T-cell (primary cell): ENCODE measurements around the gene CACNA1E. TPM values are rescaled to one million over a fixed set of nuclear protein-coding genes. Genes with fewer than 3 reads are reported as not detected.

ENCODE experiments used
- ATAC-seq, 4 experiments: fragments of 200-7000 bp in 3 of 4; fragments of 150-1000 bp in 1 of 4; cut with Tn5 transposase; replicated peaks in 1 of 4; 1 replicate in 3 of 4; 2 replicates in 1 of 4; pipeline ENCODE4 v1.10.0; 2021; ENCODE audit warnings: moderate library complexity in 3 of 4, mild to moderate bottlenecking in 2 of 4, moderate number of reproducible peaks in 1 of 4
- CTCF ChIA-PET, 2 donors: fragments of 300-600 bp; sonication (Branson Sonifier 250); formaldehyde crosslinking; loops; one replicate each; lab custom pipeline; 2022; ENCODE audit warnings: antibody characterized with exemption in 2 of 2; lab: Charles Lee
- POLR2A ChIA-PET, 2 donors: fragments of 300-600 bp; sonication (Branson Sonifier 250); formaldehyde crosslinking; loops; one replicate each; lab custom pipeline; 2022; ENCODE audit warnings: antibody characterized with exemption in 2 of 2; lab: Charles Lee
- DNase-seq, 35 experiments: peaks; one replicate each; pipeline versions ENCODE4 v3.0.0 to v3.0.0-alpha.2; 2013 to 2023
- H3K27ac ChIP-seq: one replicate; pipeline ENCODE4 v1.5.1; 2013; ENCODE audit warnings: low read length
- H3K27me3 ChIP-seq, 2 experiments: replicated peaks in 1 of 2; 1 replicate in 1 of 2; 2 replicates in 1 of 2; pipeline versions ENCODE4 v1.6.1 to v1.7.0; 2013; ENCODE audit warnings: low read length in 1 of 2, mixed read lengths in 1 of 2; ENCODE audit not compliant: control insufficient read depth in 2 of 2, insufficient read depth in 2 of 2; ENCODE audit errors: extremely low read depth in 1 of 2
- H3K36me3 ChIP-seq, 2 donors: 1 replicate in 1 of 2; 2 replicates in 1 of 2; pipeline versions ENCODE4 v1.6.1 to v1.7.0; 2013; ENCODE audit warnings: low read length in 1 of 2; ENCODE audit not compliant: control insufficient read depth in 2 of 2, insufficient read depth in 1 of 2; ENCODE audit errors: extremely low read depth in 1 of 2
- H3K4me1 ChIP-seq, 2 experiments: 1 replicate in 1 of 2; 2 replicates in 1 of 2; pipeline versions ENCODE4 v1.6.1 to v1.7.0; 2013; ENCODE audit warnings: low read length in 2 of 2, mixed read lengths in 1 of 2; ENCODE audit not compliant: insufficient read depth in 2 of 2, control insufficient read depth in 1 of 2; ENCODE audit errors: extremely low read depth in 1 of 2
- H3K4me3 ChIP-seq, 2 donors: 1 replicate in 1 of 2; 2 replicates in 1 of 2; pipeline versions ENCODE4 v1.5.1 to v1.7.0; 2013; ENCODE audit warnings: mild to moderate bottlenecking in 2 of 2, low read length in 1 of 2, moderate library complexity in 1 of 2; ENCODE audit not compliant: control insufficient read depth in 1 of 2; ENCODE audit errors: extremely low read depth in 1 of 2
- H3K9me3 ChIP-seq: 2 replicates; pipeline ENCODE4 v1.7.0; 2013
- H3K27ac Mint-ChIP-seq, 2 donors: one replicate each; pipeline ENCODE4 v1.8.0; 2020 to 2021; ENCODE audit warnings: mild to moderate bottlenecking in 2 of 2, mixed read lengths in 2 of 2
- H3K27me3 Mint-ChIP-seq, 2 donors: one replicate each; pipeline ENCODE4 v1.8.0; 2021 to 2022; ENCODE audit warnings: mixed read lengths in 2 of 2
- H3K36me3 Mint-ChIP-seq: one replicate; pipeline ENCODE4 v1.8.0; 2021; ENCODE audit warnings: mixed read lengths
- H3K4me1 Mint-ChIP-seq, 3 donors: one replicate each; pipeline ENCODE4 v1.8.0; 2020 to 2022; ENCODE audit warnings: mixed read lengths in 3 of 3, mild to moderate bottlenecking in 1 of 3
- H3K4me3 Mint-ChIP-seq, 3 donors: one replicate each; pipeline ENCODE4 v1.8.0; 2020 to 2022; ENCODE audit warnings: mild to moderate bottlenecking in 3 of 3, mixed read lengths in 3 of 3, moderate library complexity in 3 of 3
- H3K9me3 Mint-ChIP-seq, 3 donors: one replicate each; pipeline ENCODE4 v1.8.0; 2020 to 2022; ENCODE audit warnings: mixed read lengths in 3 of 3
- WGBS: methylation state at CpG from one replicate; pipeline ENCODE4 v1.1.5; 2013; ENCODE audit warnings: missing lambda C conversion rate; ENCODE audit not compliant: insufficient coverage; 5-methylcytosine and 5-hydroxymethylcytosine counted together
- total RNA-seq, 35 experiments: library from RNA in 6 of 35; stranded (reverse) in 6 of 35; fragments of 120-200 nt in 1 of 35; gene quantifications; one replicate each; pipeline versions ENCODE4 v1.2.1 to v1.2.4 and lab custom pipeline; 2013 to 2026

Gene CACNA1E
- total RNA-seq, 5 donors from 2014 or later (not counting 1 experiment from before 2014, with no cell fraction given) = 0.03 to 0.10 (median 0.03) TPM; not detected in 2

GRCh38 chr1:181739214-181739613, 255.9 kb downstream of the CACNA1E start:
- Mint-ChIP-seq H3K9me3 (no peaks in the 10 kb centered on the region), H3K27me3 (peaks cover 3 to 31% of the 10 kb centered on the region in 2 donors), H3K36me3 (no peaks in the 10 kb centered on the region), H3K4me3 (no peak overlapping the region), H3K4me1 (no peaks in the 10 kb centered on the region), H3K27ac (no peak overlapping the region)
- peaks cover 0 to 6% of the 10 kb centered on the region in 2 experiments for H3K27me3 ChIP-seq
- no peak overlapping the region for H3K27ac ChIP-seq
- no peaks in the 10 kb centered on the region for H3K36me3 ChIP-seq
- 65% methylated on average over 9 of the region's 9 CpGs for whole genome bisulfite sequencing
- ChIA-PET CTCF (no interaction called here), POLR2A (no interaction called here)
- no peak overlapping the region for H3K4me3 ChIP-seq
- DNase-seq (no peak), ATAC-seq (no peak)
- H3K4me1 ChIP-seq = no peaks in the 10 kb centered on the region
- H3K9me3 ChIP-seq = no peaks in the 10 kb centered on the region

- Histone ChIP-seq H3K36me3 (no peaks in the 10 kb centered on the region), H3K9me3 (no peaks in the 10 kb centered on the region), H3K4me3 (no peak overlapping the region), H3K4me1 (no peaks in the 10 kb centered on the region), H3K27ac (no peak overlapping the region), H3K27me3 (peaks cover 0 to 6% of the 10 kb centered on the region in 2 experiments)
- ATAC-seq (no peak), DNase-seq (no peak)
- Mint-ChIP-seq H3K4me1 (no peaks in the 10 kb centered on the region), H3K27ac (no peak overlapping the region), H3K4me3 (no peak overlapping the region), H3K9me3 (no peaks in the 10 kb centered on the region), H3K27me3 (peaks cover 0 to 27% of the 10 kb centered on the region in 2 donors), H3K36me3 (no peaks in the 10 kb centered on the region)
- 58% methylated on average over 2 of the region's 4 CpGs for WGBS
- POLR2A ChIA-PET = no interaction called here
- CTCF ChIA-PET = no interaction called here
Observed at GRCh38 chr1:181742426-181742825, 259.1 kb downstream of the CACNA1E start.

- H3K27me3 Mint-ChIP-seq = peaks cover 0 to 33% of the 10 kb centered on the region in 2 donors
- no peak overlapping the region for H3K27ac Mint-ChIP-seq
- H3K36me3 Mint-ChIP-seq = no peaks in the 10 kb centered on the region
- H3K9me3 Mint-ChIP-seq = no peaks in the 10 kb centered on the region
- CTCF ChIA-PET = no interaction called here
- Histone ChIP-seq H3K4me1 (no peaks in the 10 kb centered on the region), H3K27me3 (no peaks in the 10 kb centered on the region), H3K9me3 (no peaks in the 10 kb centered on the region), H3K27ac (no peak overlapping the region), H3K36me3 (no peaks in the 10 kb centered on the region), H3K4me3 (no peak overlapping the region)
- H3K4me1 Mint-ChIP-seq = no peaks in the 10 kb centered on the region
- DNase-seq = no peak
- H3K4me3 Mint-ChIP-seq = no peak overlapping the region
- POLR2A ChIA-PET = no interaction called here
- WGBS = 82% methylated on average over 6 of the region's 6 CpGs
- no peak for ATAC-seq
Observed at GRCh38 chr1:181743878-181744312, 260.6 kb downstream of the CACNA1E start.

- Mint-ChIP-seq H3K9me3 (no peaks in the 10 kb centered on the region), H3K4me1 (no peaks in the 10 kb centered on the region), H3K36me3 (no peaks in the 10 kb centered on the region), H3K27ac (no peak overlapping the region), H3K27me3 (peaks cover 0 to 28% of the 10 kb centered on the region in 2 donors), H3K4me3 (no peak overlapping the region)
- no peaks in the 10 kb centered on the region for H3K9me3 ChIP-seq
- no peak overlapping the region for H3K27ac ChIP-seq
- no CpG with 5 or more reads among the region's 2 CpGs for WGBS
- POLR2A ChIA-PET = interaction anchor here in 1 of 2 donors (0.7 kb wide), 1 partner anchor 8 kb away, joined by 4 read pairs; no protein-coding TSS in a partner anchor
- CTCF ChIA-PET = no interaction called here
- DNase-seq (no peak), ATAC-seq (no peak)
- no peaks in the 10 kb centered on the region for H3K27me3 ChIP-seq
- H3K36me3 ChIP-seq = no peaks in the 10 kb centered on the region
- no peak overlapping the region for H3K4me3 ChIP-seq
- H3K4me1 ChIP-seq = no peaks in the 10 kb centered on the region
Observed at GRCh38 chr1:181746224-181746623, 262.9 kb downstream of the CACNA1E start.

- Mint-ChIP-seq H3K9me3 (no peaks in the 10 kb centered on the region), H3K27ac (no peak overlapping the region), H3K4me1 (no peaks in the 10 kb centered on the region), H3K27me3 (peaks cover 0 to 21% of the 10 kb centered on the region in 2 donors), H3K36me3 (no peaks in the 10 kb centered on the region), H3K4me3 (no peak overlapping the region)
- Histone ChIP-seq H3K4me1 (no peaks in the 10 kb centered on the region), H3K4me3 (no peak overlapping the region), H3K27ac (no peak overlapping the region), H3K36me3 (no peaks in the 10 kb centered on the region), H3K27me3 (no peaks in the 10 kb centered on the region), H3K9me3 (no peaks in the 10 kb centered on the region)
- WGBS = no CpG with 5 or more reads among the region's 2 CpGs
- ChIA-PET POLR2A (no interaction called here), CTCF (no interaction called here)
- DNase-seq (no peak), ATAC-seq (no peak)
Observed at GRCh38 chr1:181748013-181748412, 264.7 kb downstream of the CACNA1E start.

- no peak overlapping the region for H3K27ac ChIP-seq
- Mint-ChIP-seq H3K27ac (no peak overlapping the region), H3K9me3 (no peaks in the 10 kb centered on the region), H3K36me3 (no peaks in the 10 kb centered on the region), H3K27me3 (peaks cover 9% of the 10 kb centered on the region in 2 donors), H3K4me3 (no peak overlapping the region), H3K4me1 (no peaks in the 10 kb centered on the region)
- H3K9me3 ChIP-seq = no peaks in the 10 kb centered on the region
- peaks cover 0 to 3% of the 10 kb centered on the region in 2 experiments for H3K27me3 ChIP-seq
- WGBS = 90% methylated on average over 3 of the region's 4 CpGs
- H3K4me3 ChIP-seq = no peak overlapping the region
- H3K4me1 ChIP-seq = no peaks in the 10 kb centered on the region
- ATAC-seq = no peak
- no peaks in the 10 kb centered on the region for H3K36me3 ChIP-seq
- POLR2A ChIA-PET = no interaction called here
- DNase-seq = no peak
- CTCF ChIA-PET = no interaction called here
Observed at GRCh38 chr1:181754103-181754502, 270.8 kb downstream of the CACNA1E start.

GRCh38 chr1:181759481-181759880, 276.2 kb downstream of the CACNA1E start:
- ChIA-PET CTCF (interaction anchor here in 1 of 2 donors (0.5 kb wide), 1 partner anchor 355 kb away, joined by 6 read pairs; no protein-coding TSS in a partner anchor), POLR2A (no interaction called here)
- no peaks in the 10 kb centered on the region for H3K4me1 ChIP-seq
- H3K27ac ChIP-seq = no peak overlapping the region
- WGBS = 100% methylated on average over 1 of the region's 3 CpGs
- no peak for ATAC-seq
- no peak overlapping the region for H3K27ac Mint-ChIP-seq
- no peaks in the 10 kb centered on the region for H3K36me3 ChIP-seq
- no peak for DNase-seq
- peaks cover 0 to 5% of the 10 kb centered on the region in 2 experiments for H3K27me3 ChIP-seq
- H3K4me3 ChIP-seq = no peak overlapping the region
- no peaks in the 10 kb centered on the region for H3K9me3 ChIP-seq
- peaks cover 17 to 18% of the 10 kb centered on the region in 2 donors for H3K27me3 Mint-ChIP-seq
- H3K4me3 Mint-ChIP-seq = no peak overlapping the region
- no peaks in the 10 kb centered on the region for H3K36me3 Mint-ChIP-seq
- no peaks in the 10 kb centered on the region for H3K4me1 Mint-ChIP-seq
- H3K9me3 Mint-ChIP-seq = no peaks in the 10 kb centered on the region
